Measurements from ENCODE around the gene SIGLEC7.

DNA sequence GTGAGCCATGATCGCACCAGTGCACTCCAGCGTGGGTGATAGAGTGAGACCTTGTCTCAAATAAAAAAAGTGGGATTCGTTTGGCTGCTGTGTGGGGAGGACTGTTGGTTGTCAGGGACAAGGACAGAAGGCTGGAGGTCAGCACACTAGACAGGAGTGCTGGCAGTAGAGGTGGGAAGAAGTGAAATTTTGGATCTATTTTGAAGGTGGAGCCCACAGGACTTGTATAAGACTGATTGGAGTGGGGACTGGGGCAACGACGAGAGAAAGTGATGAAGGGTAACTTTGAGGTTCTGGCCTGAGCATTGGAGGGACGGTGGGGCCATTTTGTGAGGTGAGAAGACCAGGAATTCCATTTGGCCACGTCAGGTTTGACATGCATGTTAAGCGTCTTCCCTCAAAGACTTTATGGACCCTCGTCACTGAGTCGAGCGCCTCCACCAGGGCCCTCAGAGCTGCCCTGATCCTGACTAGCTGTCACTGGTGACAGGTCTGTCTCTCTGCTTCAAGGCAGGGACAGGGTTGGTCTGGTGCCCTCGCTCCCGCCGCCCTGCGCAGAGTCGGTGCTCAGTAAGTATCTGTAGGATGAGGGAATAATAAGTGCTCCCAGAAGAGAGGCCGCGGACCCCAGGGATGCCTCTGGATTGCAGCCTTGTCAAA is 34.6 kb upstream of the SIGLEC7 start:
- TF ChIP-seq SUZ12 (IDR thresholded peaks at IDR 0.05; ENCODE audit: extremely low read depth, insufficient read depth, insufficient read length) (no peak), ZNF274 (IDR thresholded peaks at IDR 0.05; ENCODE audit: low read depth, low read length) (no peak), YY1 (IDR thresholded peaks at IDR 0.05; ENCODE audit: insufficient read depth, insufficient read length) (no peak)
